Activated T-cell treated with anti-CD3 and anti-CD28 coated beads, Interleukin-2, amount 50 U/mL, for 4 hours (primary cell): Measurements from ENCODE around the gene SORBS1. TPM values are rescaled to one million over a fixed set of nuclear protein-coding genes. Genes with fewer than 3 reads are reported as not detected.

ENCODE experiments used
- ATAC-seq, 2 donors: fragments of 200-7000 bp; cut with Tn5 transposase; one replicate each; pipeline ENCODE4 v1.10.0; 2021
- DNase-seq: peaks from one replicate; pipeline ENCODE4 v3.0.0-alpha.2; 2020
- H3K27me3 Mint-ChIP-seq: one replicate; pipeline ENCODE4 v1.8.0; 2021; ENCODE audit warnings: low read depth, mixed read lengths
- H3K36me3 Mint-ChIP-seq: one replicate; pipeline ENCODE4 v1.8.0; 2022; ENCODE audit warnings: mixed read lengths; ENCODE audit not compliant: insufficient read depth
- H3K4me1 Mint-ChIP-seq: one replicate; pipeline ENCODE4 v1.8.0; 2021; ENCODE audit warnings: low read depth, mixed read lengths
- H3K4me3 Mint-ChIP-seq: one replicate; pipeline ENCODE4 v1.8.0; 2021; ENCODE audit warnings: mild to moderate bottlenecking, moderate library complexity, mixed read lengths
- H3K9me3 Mint-ChIP-seq: one replicate; pipeline ENCODE4 v1.8.0; 2021; ENCODE audit warnings: mixed read lengths
- total RNA-seq, 3 donors: library from RNA; stranded (reverse); gene quantifications; one replicate each; pipeline ENCODE4 v1.2.1, GENCODE V29; 2021

Gene SORBS1
- total RNA-seq, 3 donors from 2014 or later: 0.32 to 0.46 (median 0.38) TPM

DNA sequence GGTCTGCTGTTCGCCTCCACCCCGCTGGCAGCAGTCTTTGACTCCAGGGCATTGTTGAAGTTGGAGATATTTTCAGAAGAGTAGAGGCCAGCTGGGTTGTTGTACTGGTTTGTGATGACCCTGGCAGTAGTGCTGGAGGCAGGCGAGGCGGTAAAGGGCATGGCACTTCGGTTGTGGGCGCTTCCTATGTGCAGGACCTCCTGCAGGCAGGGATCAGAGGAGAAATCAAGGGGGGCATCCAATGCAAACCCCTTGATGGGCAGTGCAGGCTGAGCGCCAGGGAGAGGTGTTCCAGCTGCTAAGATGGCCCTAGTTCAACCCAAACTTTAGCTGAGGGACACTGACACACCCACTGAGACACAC is 297.3 kb downstream of the SORBS1 start:
- Mint-ChIP-seq H3K36me3 (no peaks in the 10 kb centered on the region), H3K9me3 (no peaks in the 10 kb centered on the region), H3K4me1 (peaks cover 4% of the 10 kb centered on the region), H3K27me3 (peaks cover 3% of the 10 kb centered on the region), H3K4me3 (no peak overlapping the region)
- no peak for DNase-seq
- ATAC-seq: no peak

DNA sequence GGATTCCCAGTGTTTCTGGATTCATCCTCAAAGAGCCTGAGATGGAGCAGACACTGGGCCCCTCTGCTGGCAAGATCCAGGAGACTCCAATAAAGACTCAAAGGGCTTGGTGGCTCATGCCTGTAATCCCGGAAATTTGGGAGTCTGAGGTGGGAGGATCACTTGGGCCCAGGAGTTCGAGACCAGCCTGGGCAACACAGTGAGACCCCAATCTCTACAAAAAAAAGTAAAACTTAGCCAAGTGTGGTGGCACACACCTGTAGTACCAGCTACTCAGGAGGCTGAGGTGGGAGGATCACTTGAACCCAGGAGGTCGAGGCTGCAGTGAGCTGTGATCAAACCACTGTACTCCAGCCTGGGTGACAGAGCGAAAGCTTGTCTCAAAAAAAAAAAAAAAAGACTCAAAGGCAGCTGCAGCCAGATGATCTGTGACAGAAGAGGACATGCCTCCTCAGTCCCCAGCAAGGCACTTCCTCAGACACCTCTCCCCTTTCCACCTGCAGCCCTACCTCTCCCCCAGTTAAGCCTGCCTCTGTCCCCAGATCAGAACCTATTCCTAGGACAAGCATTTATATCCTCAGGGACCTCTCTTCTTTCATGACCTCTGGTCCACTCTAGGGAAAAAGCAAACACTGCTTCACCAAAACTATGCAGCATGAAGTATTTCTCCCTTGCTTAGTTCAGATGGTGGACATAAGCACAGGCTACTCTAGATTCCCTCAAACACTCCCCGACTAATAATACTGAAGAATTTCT is 298.2 kb downstream of the SORBS1 start:
- H3K4me3 Mint-ChIP-seq: no peak overlapping the region
- no peaks in the 10 kb centered on the region for H3K36me3 Mint-ChIP-seq
- H3K4me1 Mint-ChIP-seq: peaks cover 4% of the 10 kb centered on the region
- H3K9me3 Mint-ChIP-seq: no peaks in the 10 kb centered on the region
- DNase-seq (no peak), ATAC-seq (no peak)
- H3K27me3 Mint-ChIP-seq: peaks cover 3% of the 10 kb centered on the region

DNA sequence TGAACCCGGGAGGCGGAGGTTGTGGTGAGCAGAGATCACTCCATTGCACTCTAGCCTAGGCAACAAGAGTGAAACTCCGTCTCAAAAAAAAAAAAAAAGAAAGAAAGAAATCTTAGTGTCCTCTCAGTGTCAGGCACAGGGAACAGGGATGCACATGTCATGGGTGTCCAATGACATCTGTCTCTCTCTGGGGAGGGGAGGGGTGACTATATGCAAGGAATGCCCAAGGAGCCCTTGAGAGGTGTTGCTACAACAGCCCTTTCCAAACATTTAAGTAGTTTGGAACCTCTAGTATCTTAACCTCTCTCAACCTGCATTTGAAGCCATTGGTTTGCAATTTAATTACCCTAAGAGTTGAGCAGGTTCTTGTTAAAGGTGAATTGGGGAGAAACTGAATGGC is 299.2 kb downstream of the SORBS1 start:
- no peak for DNase-seq
- Mint-ChIP-seq H3K9me3 (no peaks in the 10 kb centered on the region), H3K4me3 (no peak overlapping the region), H3K27me3 (peaks cover 3% of the 10 kb centered on the region), H3K36me3 (no peaks in the 10 kb centered on the region), H3K4me1 (peaks cover 4% of the 10 kb centered on the region)
- no peak for ATAC-seq

Other genes with a start within 250 kb of the SORBS1 start
- gene ALDH18A1, start 95.3 kb upstream of the SORBS1 start, total RNA-seq: 100 to 1,000 TPM in 1 of 3 donors, 10 to 100 TPM in 2; 90.8 to 106 (median 95.5) TPM
- gene TCTN3, start 132.6 kb upstream of the SORBS1 start, total RNA-seq: 10 to 100 TPM; 28.3 to 35.7 (median 29.3) TPM
- under 1 TPM; 0.23 to 0.66 (median 0.57) TPM for gene ENTPD1, start 194.8 kb upstream of the SORBS1 start, total RNA-seq